D721Med (cell line): ENCODE results near the gene PCNT.

Experiments used
- DNase-seq: peaks from one replicate; pipeline ENCODE4 v3.0.0; 2011; ENCODE audit warnings: low spot score; ENCODE audit not compliant: insufficient read length
- FAIRE-seq: peaks from 2 replicates; lab custom pipeline; 2011; peaks lifted over from hg19 to GRCh38; lab: Jason Lieb, UNC
- CTCF ChIP-seq: IDR thresholded peaks from 2 replicates; pipeline ENCODE4 v1.5.1; 2012; ENCODE audit warnings: mild to moderate bottlenecking, control low read depth; ENCODE audit not compliant: insufficient read depth; ENCODE audit errors: missing control alignments

The PCNT gene

GRCh38 chr21:46391773-46392172, 67.8 kb downstream of the PCNT start:
- no peak for DNase-seq
- FAIRE-seq: no peak
- no peak for TF ChIP-seq CTCF

- TF ChIP-seq CTCF: no peak
- DNase-seq (no peak), FAIRE-seq (no peak)
Measured at GRCh38 chr21:46392921-46393320, 69.0 kb downstream of the PCNT start.

GRCh38 chr21:46393451-46393940, 69.5 kb downstream of the PCNT start:
- TF ChIP-seq CTCF: no peak
- FAIRE-seq (no peak), DNase-seq (no peak)

- FAIRE-seq (no peak), DNase-seq (no peak)
Measured at GRCh38 chr21:46393941-46394594, 70.1 kb downstream of the PCNT start.

GRCh38 chr21:46394595-46395104, 70.7 kb downstream of the PCNT start:
- FAIRE-seq (no peak), DNase-seq (no peak)
- TF ChIP-seq CTCF: no peak

More at GRCh38 chr21:46393941-46394594, 70.1 kb downstream of the PCNT start:
- TF ChIP-seq CTCF: no peak

GRCh38 chr21:46397211-46397905, 73.4 kb downstream of the PCNT start:
- TF ChIP-seq CTCF: no peak
- FAIRE-seq: no peak
- DNase-seq: no peak

GRCh38 chr21:46397993-46398392, 74.0 kb downstream of the PCNT start:
- FAIRE-seq: no peak
- TF ChIP-seq CTCF: no peak
- DNase-seq: no peak
